A549 (cell line): ENCODE measurements around the gene PNPLA4. TPM values are rescaled to one million over a fixed set of nuclear protein-coding genes. Genes with fewer than 3 reads are reported as not detected.

Experiments used
- ATAC-seq, 2 experiments: fragments of 200-7000 bp in 1 of 2; fragments of >200 bp in 1 of 2; cut with Nextera tagmentation in 1 of 2; cut with Tn5 transposase in 1 of 2; 3 replicates each; pipeline versions ENCODE4 v1.8.0 to v1.9.1; 2018 to 2020; ENCODE audit warnings: mild to moderate bottlenecking in 1 of 2, moderate library complexity in 1 of 2
- CTCF ChIA-PET: fragments of 300-600 bp; sonication (Branson Sonifier 250); formaldehyde crosslinking; extraction: SDS; loops from one replicate; lab custom pipeline; 2021; ENCODE audit warnings: antibody characterized with exemption, inconsistent platforms; lab: Yijun Ruan, JAX
- POLR2A ChIA-PET: fragments of 350-600 bp; formaldehyde crosslinking; extraction: SDS; loops from one replicate; lab custom pipeline; 2021; ENCODE audit warnings: antibody characterized with exemption, inconsistent platforms; lab: Yijun Ruan, JAX
- DNase-seq, 2 experiments: peaks; one replicate each; pipeline versions ENCODE4 v3.0.0 to v3.0.0-alpha.2; 2011 to 2016; ENCODE audit warnings: low read depth in 1 of 2, low spot score in 1 of 2
- FAIRE-seq: peaks from 2 replicates; lab custom pipeline; 2011; peaks lifted over from hg19 to GRCh38; lab: Jason Lieb, UNC
- H3K27ac ChIP-seq, 2 experiments: fragments of >200 bp; sonication (Bioruptor Twin); formaldehyde crosslinking; 3 replicates each; pipeline ENCODE4 v1.5.1; 2016 to 2017
- H3K4me1 ChIP-seq: fragments of >200 bp; sonication (Bioruptor Twin); formaldehyde crosslinking; 3 replicates; pipeline ENCODE4 v1.6.1; 2016
- H3K4me2 ChIP-seq: fragments of >200 bp; sonication (Bioruptor Twin); formaldehyde crosslinking; 3 replicates; pipeline ENCODE4 v1.6.1; 2016
- H3K4me3 ChIP-seq: fragments of >200 bp; sonication (Bioruptor Twin); formaldehyde crosslinking; 3 replicates; pipeline ENCODE4 v1.5.1; 2016
- H3K9me3 ChIP-seq: fragments of >200 bp; sonication (Bioruptor Twin); formaldehyde crosslinking; 3 replicates; pipeline ENCODE4 v1.6.1; 2016
- ATOH8 ChIP-seq: fragments of 250-450 bp; sonication (Bioruptor Pico); IDR thresholded peaks from 2 replicates; pipeline ENCODE4 v1.5.0; 2020; ENCODE audit warnings: low read depth, mild to moderate bottlenecking, moderate library complexity
- BCL3 ChIP-seq: fragments of >200 bp; sonication (Bioruptor Twin); formaldehyde crosslinking; IDR thresholded peaks from 3 replicates; pipeline ENCODE4 v1.6.1; 2016
- BHLHE40 ChIP-seq: IDR thresholded peaks from 2 replicates; pipeline ENCODE4 v1.6.1; 2012; ENCODE audit warnings: low read depth, low read length, inconsistent platforms
- CEBPB ChIP-seq, 2 experiments: fragments of >200 bp in 1 of 2; sonication (Bioruptor Twin) in 1 of 2; formaldehyde crosslinking in 1 of 2; IDR thresholded peaks; 2 replicates each; pipeline ENCODE4 v1.6.1; 2012 to 2016
- CHD4 ChIP-seq: fragments of 200-600 bp; sonication (generic); IDR thresholded peaks from 2 replicates; pipeline ENCODE4 v1.6.1; 2016; ENCODE audit warnings: antibody characterized with exemption, mild to moderate bottlenecking, borderline replicate concordance
- CTCF ChIP-seq: fragments of >200 bp; sonication (Bioruptor Twin); formaldehyde crosslinking; IDR thresholded peaks from 3 replicates; pipeline ENCODE4 v1.5.1; 2016
- E2F6 ChIP-seq: IDR thresholded peaks from 2 replicates; pipeline ENCODE4 v1.6.1; 2012; ENCODE audit warnings: low read depth, borderline replicate concordance
- ESRRA ChIP-seq: fragments of 150-350 bp; IDR thresholded peaks from 2 replicates; pipeline ENCODE4 v1.6.1; 2014; ENCODE audit warnings: mild to moderate bottlenecking, low read length, borderline replicate concordance
- FOSL2 ChIP-seq, 2 experiments: fragments of 450-650 bp in 1 of 2; fragments of >200 bp in 1 of 2; sonication (Bioruptor Twin) in 1 of 2; formaldehyde crosslinking; IDR thresholded peaks; 2 replicates each; pipeline versions ENCODE4 v1.5.0 to v1.6.1; 2016 to 2020; ENCODE audit warnings: mild to moderate bottlenecking in 1 of 2, moderate library complexity in 1 of 2
- FOXS1 ChIP-seq: fragments of 250-450 bp; sonication (Bioruptor Pico); IDR thresholded peaks from 2 replicates; pipeline ENCODE4 v1.5.0; 2020; ENCODE audit warnings: mild to moderate bottlenecking, moderate library complexity
- GATA3 ChIP-seq: IDR thresholded peaks from 2 replicates; pipeline ENCODE4 v1.6.1; 2012; ENCODE audit warnings: borderline replicate concordance
- HDAC2 ChIP-seq: fragments of 200-600 bp; sonication (generic); IDR thresholded peaks from 2 replicates; pipeline ENCODE4 v1.6.1; 2016
- HOXB13 ChIP-seq: fragments of 250-450 bp; sonication (Bioruptor Pico); IDR thresholded peaks from 2 replicates; pipeline ENCODE4 v1.5.0; 2020; ENCODE audit warnings: low read depth, mild to moderate bottlenecking, moderate library complexity
- JUN ChIP-seq, 2 experiments: fragments of >200 bp; sonication (Bioruptor Twin); formaldehyde crosslinking; IDR thresholded peaks; 2 replicates in 1 of 2; 3 replicates in 1 of 2; pipeline ENCODE4 v1.6.1; 2016 to 2017
- JUNB ChIP-seq: fragments of >200 bp; sonication (Bioruptor Twin); formaldehyde crosslinking; IDR thresholded peaks from 2 replicates; pipeline ENCODE4 v1.6.1; 2016
- MAFK ChIP-seq: fragments of 450-650 bp; IDR thresholded peaks from 2 replicates; pipeline ENCODE4 v1.6.1; 2014; ENCODE audit not compliant: partially characterized antibody
- MAX ChIP-seq: IDR thresholded peaks from 2 replicates; pipeline ENCODE4 v1.6.1; 2012
- MYC ChIP-seq: IDR thresholded peaks from 2 replicates; pipeline ENCODE4 v1.6.1; 2012; ENCODE audit warnings: mild to moderate bottlenecking, inconsistent platforms, low read length, improper control_type of control experiment, borderline replicate concordance
- NPAS2 ChIP-seq: fragments of 250-450 bp; sonication (Bioruptor Pico); IDR thresholded peaks from 2 replicates; pipeline ENCODE4 v1.8.0; 2022; ENCODE audit warnings: mild to moderate bottlenecking, moderate library complexity, borderline replicate concordance
- NR3C1 ChIP-seq: fragments of >200 bp; sonication (Bioruptor Twin); formaldehyde crosslinking; IDR thresholded peaks from 3 replicates; pipeline ENCODE4 v1.6.1; 2017
- POLR2A ChIP-seq: IDR thresholded peaks from 2 replicates; pipeline ENCODE4 v1.6.1; 2012; ENCODE audit warnings: mild to moderate bottlenecking, low read length
- RARB ChIP-seq: fragments of 250-450 bp; sonication (Bioruptor Pico); IDR thresholded peaks from 2 replicates; pipeline ENCODE4 v1.8.0; 2021; ENCODE audit warnings: mild to moderate bottlenecking, moderate library complexity
- REST ChIP-seq: fragments of 200-600 bp; sonication (generic); IDR thresholded peaks from 2 replicates; pipeline ENCODE4 v1.6.1; 2016; ENCODE audit warnings: antibody characterized with exemption, mild to moderate bottlenecking, moderate library complexity
- RFX5 ChIP-seq: fragments of 450-650 bp; IDR thresholded peaks from 2 replicates; pipeline ENCODE4 v1.7.1; 2014; ENCODE audit warnings: antibody characterized with exemption, mild to moderate bottlenecking, moderate library complexity
- RNF2 ChIP-seq: fragments of 200-600 bp; sonication (generic); IDR thresholded peaks from 2 replicates; pipeline ENCODE4 v1.6.1; 2016; ENCODE audit warnings: low read depth, mild to moderate bottlenecking, antibody characterized with exemption, moderate library complexity, borderline replicate concordance
- SMC3 ChIP-seq: fragments of >200 bp; sonication (Bioruptor Twin); formaldehyde crosslinking; IDR thresholded peaks from 3 replicates; pipeline ENCODE4 v1.6.1; 2018; ENCODE audit warnings: inconsistent platforms
- TFCP2L1 ChIP-seq: fragments of 250-450 bp; sonication (Bioruptor Pico); IDR thresholded peaks from 2 replicates; pipeline ENCODE4 v1.5.0; 2021; ENCODE audit warnings: mild to moderate bottlenecking
- USF2 ChIP-seq: fragments of 450-650 bp; IDR thresholded peaks from 2 replicates; pipeline ENCODE4 v1.6.1; 2014; ENCODE audit warnings: antibody characterized with exemption
- ZNF302 ChIP-seq: fragments of 250-450 bp; sonication (Bioruptor Pico); IDR thresholded peaks from 2 replicates; pipeline ENCODE4 v1.9.0; 2021; ENCODE audit warnings: inconsistent platforms, mild to moderate bottlenecking, moderate library complexity
- ZSCAN20 ChIP-seq: fragments of 250-450 bp; sonication (Bioruptor Pico); IDR thresholded peaks from 2 replicates; pipeline ENCODE4 v1.8.0; 2022; ENCODE audit warnings: mild to moderate bottlenecking, moderate library complexity
- WGBS: methylation state at CpG from one replicate; pipeline ENCODE4 v1.1.6; 2017; ENCODE audit errors: missing lambda C conversion rate; 5-methylcytosine and 5-hydroxymethylcytosine counted together
- polyA minus RNA-seq: library from RNA; depleted of rRNA, polyadenylated mRNA; stranded (reverse); fragments of >200 nt; gene quantifications from 2 replicates; pipeline ENCODE4 v1.2.3, GENCODE V29; 2011; rRNA and poly(A)+ RNA removed
- polyA plus RNA-seq, 4 experiments: library from polyadenylated mRNA; depleted of rRNA in 3 of 4; stranded (reverse); fragments of >200 nt; fragmentation: RNase III in 1 of 4; extraction: RNeasy Plus Mini Kit Qiagen cat#74134 plus additional on column Dnase treatment in 1 of 4; gene quantifications; 2 replicates in 3 of 4; 3 replicates in 1 of 4; pipeline ENCODE4 v1.2.3, GENCODE V29; 2011 to 2017

PNPLA4 gene
- polyA plus RNA-seq (2011; rRNA removed) (20.7 and 24.7 TPM in 2 replicates), polyA plus RNA-seq (2017; fragmentation: RNase III; extraction: RNeasy Plus Mini Kit Qiagen cat#74134 plus additional on column Dnase treatment) (9.7 to 10.7 TPM (median 9.8 TPM) in 3 replicates), polyA minus RNA-seq (13.4 and 16.4 TPM in 2 replicates)
- polyA plus RNA-seq (2012; cell fraction: cytosol; rRNA removed) = 10.6 and 12.8 TPM in 2 replicates
- polyA plus RNA-seq (2012; cell fraction: nucleus; rRNA removed) = 4.7 and 7.9 TPM in 2 replicates

- peak; percentile 36 for FAIRE-seq
- CTCF ChIA-PET = interaction anchor here (0.9 kb wide), 1 partner anchor 764 kb away, joined by 3 read pairs; no protein-coding TSS in a partner anchor
- TF ChIP-seq RNF2 = no peak
- TF ChIP-seq FOXS1 (CRISPR knock-in tag) = no peak
- no peak for TF ChIP-seq HDAC2
- peak; percentile 19 to 41; a peak in 1 of 5 replicates for TF ChIP-seq JUN (IDR thresholded peaks at IDR 0.05)
- TF ChIP-seq E2F6 = peak; percentile 42; the same call in 1 of the 2 replicates
- TF ChIP-seq REST = no peak
- no peak for TF ChIP-seq GATA3
- no peak for TF ChIP-seq HOXB13 (CRISPR knock-in tag)
- TF ChIP-seq JUNB = no peak
- no peak for TF ChIP-seq SMC3
- no peak for TF ChIP-seq TFCP2L1 (CRISPR knock-in tag)
- no peak for TF ChIP-seq ATOH8 (CRISPR knock-in tag)
- TF ChIP-seq RARB (CRISPR knock-in tag) = no peak
- peak; percentile 39; the same call in 1 of the 2 replicates for TF ChIP-seq POLR2A
- TF ChIP-seq BCL3 = no peak
- no peak for TF ChIP-seq MAFK
- no peak for TF ChIP-seq ZNF302 (CRISPR knock-in tag)
- peak; percentile 8; the same call in 1 of the 3 replicates for TF ChIP-seq CTCF
- TF ChIP-seq ESRRA = peak; percentile 69; the same call in 1 of the 2 replicates
- TF ChIP-seq CHD4 = no peak
- TF ChIP-seq RFX5 = no peak
- TF ChIP-seq MAX = peak; percentile 51; the same call in 1 of the 2 replicates
- TF ChIP-seq ZSCAN20 (CRISPR knock-in tag) = no peak
- no peak for TF ChIP-seq BHLHE40
- no peak for TF ChIP-seq NR3C1
- no peak for TF ChIP-seq FOSL2 (IDR thresholded peaks at IDR 0.05)
- peak; percentile 48; the same call in 1 of the 2 replicates for TF ChIP-seq FOSL2 (CRISPR knock-in tag; IDR thresholded peaks at IDR 0.05)
- TF ChIP-seq CEBPB (IDR thresholded peaks at IDR 0.05) = no peak
- TF ChIP-seq MYC = no peak
- TF ChIP-seq NPAS2 (CRISPR knock-in tag) = no peak
- TF ChIP-seq USF2 = no peak
Measured at GRCh38 chrX:7927259-7928167, at the start of gene PNPLA4. Gene PNPLA4 (minus strand): TSS chrX:7927413. CDS start chrX:7926119, 1,294 bp downstream.

More at GRCh38 chrX:7927259-7928167, at the start of gene PNPLA4:
- peaks cover 5% of the 10 kb centered on the region; the same call in 1 of the 3 replicates for H3K9me3 ChIP-seq
- POLR2A ChIA-PET = no interaction called here
- peak within 1 kb of the TSS; percentile 77 to 95 for H3K27ac ChIP-seq
- WGBS = 20% methylated on average over 20 of the region's 52 CpGs
- no peaks in the 10 kb centered on the region for H3K4me1 ChIP-seq
- peak; percentile 95 to 97 for ATAC-seq
- peak within 1 kb of the TSS; percentile 62 for H3K4me3 ChIP-seq
- H3K4me2 ChIP-seq = peak within 1 kb of the TSS; percentile 67
- peak; percentile 55 to 87 for DNase-seq
